ENCODE results near the gene SINHCAF.

GRCh38 chr12:31324845-31325523, 966 bp downstream of the SINHCAF start:
- TF ChIP-seq, protein P1, sequence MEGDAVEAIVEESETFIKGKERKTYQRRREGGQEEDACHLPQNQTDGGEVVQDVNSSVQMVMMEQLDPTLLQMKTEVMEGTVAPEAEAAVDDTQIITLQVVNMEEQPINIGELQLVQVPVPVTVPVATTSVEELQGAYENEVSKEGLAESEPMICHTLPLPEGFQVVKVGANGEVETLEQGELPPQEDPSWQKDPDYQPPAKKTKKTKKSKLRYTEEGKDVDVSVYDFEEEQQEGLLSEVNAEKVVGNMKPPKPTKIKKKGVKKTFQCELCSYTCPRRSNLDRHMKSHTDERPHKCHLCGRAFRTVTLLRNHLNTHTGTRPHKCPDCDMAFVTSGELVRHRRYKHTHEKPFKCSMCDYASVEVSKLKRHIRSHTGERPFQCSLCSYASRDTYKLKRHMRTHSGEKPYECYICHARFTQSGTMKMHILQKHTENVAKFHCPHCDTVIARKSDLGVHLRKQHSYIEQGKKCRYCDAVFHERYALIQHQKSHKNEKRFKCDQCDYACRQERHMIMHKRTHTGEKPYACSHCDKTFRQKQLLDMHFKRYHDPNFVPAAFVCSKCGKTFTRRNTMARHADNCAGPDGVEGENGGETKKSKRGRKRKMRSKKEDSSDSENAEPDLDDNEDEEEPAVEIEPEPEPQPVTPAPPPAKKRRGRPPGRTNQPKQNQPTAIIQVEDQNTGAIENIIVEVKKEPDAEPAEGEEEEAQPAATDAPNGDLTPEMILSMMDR (IDR thresholded peaks at IDR 0.05; ENCODE audit: low read depth, low read length), result no peak
- TF ChIP-seq MAX (IDR thresholded peaks at IDR 0.05; ENCODE audit: low read depth, low read length), result peak; percentile 85

All from NB4 (cell line).